NB4 (cell line): ENCODE measurements around the gene CKLF.

Experiments
- DNase-seq: peaks from one replicate; pipeline ENCODE4 v3.0.0; 2010; ENCODE audit warnings: low read depth
- H3K4me3 ChIP-seq: one replicate; pipeline ENCODE4 v1.5.1; 2011; ENCODE audit warnings: mild to moderate bottlenecking, low read depth, low read length, moderate library complexity
- CTCF ChIP-seq: IDR thresholded peaks from one replicate; pipeline ENCODE4 v1.5.1; 2012; ENCODE audit warnings: low read depth, low read length
- MAX ChIP-seq: IDR thresholded peaks from 2 replicates; pipeline ENCODE4 v1.6.1; 2011; ENCODE audit warnings: low read depth, low read length
- MYC ChIP-seq: IDR thresholded peaks from 2 replicates; pipeline ENCODE4 v1.6.1; 2011; ENCODE audit warnings: low read depth, low read length
- POLR2A ChIP-seq: IDR thresholded peaks from 2 replicates; pipeline ENCODE4 v1.6.1; 2011; ENCODE audit warnings: mild to moderate bottlenecking; ENCODE audit not compliant: insufficient read length; ENCODE audit errors: extremely low read depth

CKLF gene

GRCh38 chr16:66521951-66522771 lies 30.2 kb upstream of the CKLF start:
- TF ChIP-seq MYC (peak; percentile 27; the same call in 1 of the 2 replicates), CTCF (no peak), MAX (peak; percentile 58), POLR2A (no peak)
- H3K4me3 ChIP-seq, result no peak overlapping the region
- DNase-seq, result peak; percentile 97

GRCh38 chr16:66522816-66523590 lies 29.4 kb upstream of the CKLF start:
- H3K4me3 ChIP-seq, result no peak overlapping the region
- DNase-seq, result no peak
- TF ChIP-seq CTCF (no peak), MYC (no peak), POLR2A (no peak), MAX (no peak)

GRCh38 chr16:66523861-66524354 lies 28.5 kb upstream of the CKLF start:
- DNase-seq, result peak; percentile 89

GRCh38 chr16:66524601-66525164 lies 27.7 kb upstream of the CKLF start:
- H3K4me3 ChIP-seq, result peak overlapping the region; percentile 21
- TF ChIP-seq MYC (0 out of 2 replicates have a peak, but pooled peaks have one; percentile 32), CTCF (peak; percentile 1), MAX (no peak; the same call in 1 of the 2 replicates), POLR2A (no peak)

More at GRCh38 chr16:66523861-66524354, 28.5 kb upstream of the CKLF start:
- TF ChIP-seq POLR2A (no peak), MYC (0 out of 2 replicates have a peak, but pooled peaks have one; percentile 37), CTCF (no peak), MAX (no peak)
- H3K4me3 ChIP-seq, result no peak overlapping the region

GRCh38 chr16:66525396-66526180 lies 26.8 kb upstream of the CKLF start:
- no peak for TF ChIP-seq MYC
- TF ChIP-seq CTCF, result no peak
- no peak for TF ChIP-seq POLR2A
- no peak for TF ChIP-seq MAX
- DNase-seq, result peak; percentile 86
- H3K4me3 ChIP-seq, result no peak overlapping the region

More at GRCh38 chr16:66524601-66525164, 27.7 kb upstream of the CKLF start:
- peak; percentile 99 for DNase-seq
